Sigmoid colon (tissue), 4 donors: Measurements from ENCODE around the gene NOC2L.

Experiments used
- EP300 ChIP-seq, 4 donors: sonication (generic); formaldehyde crosslinking; IDR thresholded peaks; one replicate each; pipeline ENCODE4 v1.6.1; 2017; ENCODE audit warnings: antibody characterized with exemption in 4 of 4
- POLR2A ChIP-seq, 2 donors: fragments of 450-650 bp; IDR thresholded peaks; one replicate each; pipeline ENCODE4 v1.6.1; 2016; ENCODE audit warnings: antibody characterized with exemption in 2 of 2, mild to moderate bottlenecking in 2 of 2, moderate library complexity in 2 of 2
- POLR2AphosphoS5 ChIP-seq, 4 donors: sonication (generic); formaldehyde crosslinking; IDR thresholded peaks; one replicate each; pipeline ENCODE4 v1.6.1; 2017; ENCODE audit warnings: antibody characterized with exemption in 4 of 4
- TF ChIP-seq, protein P1 (sequence below), 4 experiments: fragments of 450-650 bp in 3 of 4; fragments of 200-600 bp in 1 of 4; IDR thresholded peaks; one replicate each; pipeline ENCODE4 v1.5.1; 2016 to 2019; ENCODE audit warnings: antibody characterized with exemption in 4 of 4, mild to moderate bottlenecking in 3 of 4, moderate library complexity in 2 of 4

DNA sequence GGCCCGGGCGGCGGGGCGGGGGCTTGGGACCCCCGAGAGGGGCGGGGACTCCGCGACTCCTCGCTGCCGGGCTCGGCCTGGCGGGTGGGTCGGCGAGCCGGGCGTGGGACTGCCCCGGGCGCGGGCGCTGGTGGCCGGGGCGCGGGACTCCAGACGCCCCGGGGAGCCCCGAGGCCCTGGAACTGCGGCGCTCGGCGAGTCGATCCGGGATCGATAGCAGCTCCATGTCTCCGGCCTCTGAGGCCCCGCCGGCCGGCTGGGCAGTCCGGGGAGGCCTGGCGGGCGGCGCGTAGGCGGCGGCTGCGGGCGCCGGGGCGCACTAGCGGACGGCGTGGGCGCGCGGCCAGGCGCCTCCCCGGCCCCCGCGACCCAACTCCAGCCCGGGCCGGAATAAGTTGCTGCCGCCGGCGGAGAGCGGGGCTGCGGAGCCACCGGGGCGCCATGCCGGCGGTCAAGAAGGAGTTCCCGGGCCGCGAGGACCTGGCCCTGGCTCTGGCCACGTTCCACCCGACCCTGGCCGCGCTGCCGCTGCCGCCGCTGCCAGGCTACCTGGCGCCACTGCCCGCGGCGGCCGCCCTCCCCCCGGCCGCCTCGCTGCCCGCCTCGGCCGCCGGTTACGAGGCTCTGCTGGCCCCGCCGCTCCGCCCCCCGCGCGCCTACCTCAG is 34.9 kb downstream of the NOC2L start:
- TF ChIP-seq EP300 (IDR thresholded peaks at IDR 0.05) (no peak), POLR2AphosphoS5 (IDR thresholded peaks at IDR 0.05) (no peak), POLR2A (IDR thresholded peaks at IDR 0.05) (no peak)
- TF ChIP-seq, protein P1, sequence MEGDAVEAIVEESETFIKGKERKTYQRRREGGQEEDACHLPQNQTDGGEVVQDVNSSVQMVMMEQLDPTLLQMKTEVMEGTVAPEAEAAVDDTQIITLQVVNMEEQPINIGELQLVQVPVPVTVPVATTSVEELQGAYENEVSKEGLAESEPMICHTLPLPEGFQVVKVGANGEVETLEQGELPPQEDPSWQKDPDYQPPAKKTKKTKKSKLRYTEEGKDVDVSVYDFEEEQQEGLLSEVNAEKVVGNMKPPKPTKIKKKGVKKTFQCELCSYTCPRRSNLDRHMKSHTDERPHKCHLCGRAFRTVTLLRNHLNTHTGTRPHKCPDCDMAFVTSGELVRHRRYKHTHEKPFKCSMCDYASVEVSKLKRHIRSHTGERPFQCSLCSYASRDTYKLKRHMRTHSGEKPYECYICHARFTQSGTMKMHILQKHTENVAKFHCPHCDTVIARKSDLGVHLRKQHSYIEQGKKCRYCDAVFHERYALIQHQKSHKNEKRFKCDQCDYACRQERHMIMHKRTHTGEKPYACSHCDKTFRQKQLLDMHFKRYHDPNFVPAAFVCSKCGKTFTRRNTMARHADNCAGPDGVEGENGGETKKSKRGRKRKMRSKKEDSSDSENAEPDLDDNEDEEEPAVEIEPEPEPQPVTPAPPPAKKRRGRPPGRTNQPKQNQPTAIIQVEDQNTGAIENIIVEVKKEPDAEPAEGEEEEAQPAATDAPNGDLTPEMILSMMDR (IDR thresholded peaks at IDR 0.05) = no peak
